ENCODE measurements around the gene B4GALT1. TPM values are rescaled to one million over a fixed set of nuclear protein-coding genes. Genes with fewer than 3 reads are reported as not detected.
A peak's percentile ranks its signal among the peaks of the same experiment; 100 is the strongest.
"Not testable (repeated sequence)": the region's sequence is repeated elsewhere in the genome, so short reads cannot be mapped to it uniquely, and the experiment has no call there.

B4GALT1 gene
- total RNA-seq, 1 donor from 2014 or later, result 60.2 TPM

- H3K27me3 Mint-ChIP-seq (ENCODE audit: low read depth), result no peaks in the 10 kb centered on the region
- no peaks in the 10 kb centered on the region for H3K36me3 Mint-ChIP-seq (ENCODE audit: low read depth)
- peak overlapping the region; percentile 70 for H3K27ac Mint-ChIP-seq (ENCODE audit: unreplicated experiment)
- TF ChIP-seq, protein P1, sequence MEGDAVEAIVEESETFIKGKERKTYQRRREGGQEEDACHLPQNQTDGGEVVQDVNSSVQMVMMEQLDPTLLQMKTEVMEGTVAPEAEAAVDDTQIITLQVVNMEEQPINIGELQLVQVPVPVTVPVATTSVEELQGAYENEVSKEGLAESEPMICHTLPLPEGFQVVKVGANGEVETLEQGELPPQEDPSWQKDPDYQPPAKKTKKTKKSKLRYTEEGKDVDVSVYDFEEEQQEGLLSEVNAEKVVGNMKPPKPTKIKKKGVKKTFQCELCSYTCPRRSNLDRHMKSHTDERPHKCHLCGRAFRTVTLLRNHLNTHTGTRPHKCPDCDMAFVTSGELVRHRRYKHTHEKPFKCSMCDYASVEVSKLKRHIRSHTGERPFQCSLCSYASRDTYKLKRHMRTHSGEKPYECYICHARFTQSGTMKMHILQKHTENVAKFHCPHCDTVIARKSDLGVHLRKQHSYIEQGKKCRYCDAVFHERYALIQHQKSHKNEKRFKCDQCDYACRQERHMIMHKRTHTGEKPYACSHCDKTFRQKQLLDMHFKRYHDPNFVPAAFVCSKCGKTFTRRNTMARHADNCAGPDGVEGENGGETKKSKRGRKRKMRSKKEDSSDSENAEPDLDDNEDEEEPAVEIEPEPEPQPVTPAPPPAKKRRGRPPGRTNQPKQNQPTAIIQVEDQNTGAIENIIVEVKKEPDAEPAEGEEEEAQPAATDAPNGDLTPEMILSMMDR (IDR thresholded peaks at IDR 0.05), result no peak
- H3K4me1 Mint-ChIP-seq (ENCODE audit: low read depth), result peaks cover 84% of the 10 kb centered on the region
- H3K4me3 Mint-ChIP-seq (ENCODE audit: unreplicated experiment), result no peak overlapping the region
- no peaks in the 10 kb centered on the region for H3K9me3 Mint-ChIP-seq (ENCODE audit: low read depth)
- DNase-seq (ENCODE audit: low spot score), result no peak
Measured at GRCh38 chr9:33163433-33164137, 3.6 kb downstream of the B4GALT1 start.

- H3K4me1 Mint-ChIP-seq (ENCODE audit: low read depth), result peaks cover 88% of the 10 kb centered on the region
- no peak for DNase-seq (ENCODE audit: low spot score)
- H3K4me3 Mint-ChIP-seq (ENCODE audit: unreplicated experiment), result no peak overlapping the region
- H3K27me3 Mint-ChIP-seq (ENCODE audit: low read depth), result no peaks in the 10 kb centered on the region
- H3K27ac Mint-ChIP-seq (ENCODE audit: unreplicated experiment), result peak overlapping the region; percentile 70
- TF ChIP-seq, protein P1 (IDR thresholded peaks at IDR 0.05), result no peak
- H3K9me3 Mint-ChIP-seq (ENCODE audit: low read depth), result no peaks in the 10 kb centered on the region
- H3K36me3 Mint-ChIP-seq (ENCODE audit: low read depth), result no peaks in the 10 kb centered on the region
Measured at GRCh38 chr9:33162721-33163311, 4.3 kb downstream of the B4GALT1 start.

- H3K4me3 Mint-ChIP-seq (ENCODE audit: unreplicated experiment), result no peak overlapping the region
- peaks cover 93% of the 10 kb centered on the region for H3K4me1 Mint-ChIP-seq (ENCODE audit: low read depth)
- H3K27ac Mint-ChIP-seq (ENCODE audit: unreplicated experiment), result peak overlapping the region; percentile 95
- no peaks in the 10 kb centered on the region for H3K27me3 Mint-ChIP-seq (ENCODE audit: low read depth)
- no peaks in the 10 kb centered on the region for H3K9me3 Mint-ChIP-seq (ENCODE audit: low read depth)
- no peak for DNase-seq (ENCODE audit: low spot score)
- H3K36me3 Mint-ChIP-seq (ENCODE audit: low read depth), result no peaks in the 10 kb centered on the region
- TF ChIP-seq, protein P1 (IDR thresholded peaks at IDR 0.05), result no peak
Measured at GRCh38 chr9:33161589-33162132, 5.5 kb downstream of the B4GALT1 start.

DNA sequence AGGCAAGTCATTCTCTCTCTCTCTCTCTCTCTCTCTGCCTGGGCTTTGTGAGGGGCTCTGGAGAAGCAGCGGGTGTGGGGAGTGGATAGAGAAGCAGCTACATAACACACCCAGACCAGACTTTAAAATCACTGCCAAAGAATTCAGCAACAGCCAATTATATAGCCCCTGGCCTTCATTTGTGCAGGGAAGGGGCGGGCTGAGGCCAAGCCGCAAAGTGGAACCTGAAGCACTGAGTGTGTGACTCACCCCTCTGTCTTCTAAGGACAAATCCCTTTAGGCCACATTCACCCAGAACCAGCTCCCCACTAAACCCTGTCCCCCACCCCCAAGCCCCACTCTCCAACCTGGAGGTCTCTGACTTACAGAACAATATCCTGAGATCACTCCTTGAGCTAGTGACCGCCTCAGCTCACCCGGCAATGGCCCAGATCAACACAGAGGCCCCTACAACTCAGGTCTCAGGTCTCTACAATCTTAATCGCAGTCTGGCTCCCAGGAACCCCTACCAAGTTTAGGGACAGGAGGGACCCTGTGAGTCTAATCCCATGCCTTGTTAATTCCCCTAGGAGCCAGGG, 6.0 kb downstream of the B4GALT1 start:
- TF ChIP-seq, protein P1 (IDR thresholded peaks at IDR 0.05), result no peak
- Mint-ChIP-seq H3K4me1 (ENCODE audit: low read depth) (peaks cover 92% of the 10 kb centered on the region), H3K4me3 (ENCODE audit: unreplicated experiment) (peak overlapping the region; percentile 36), H3K9me3 (ENCODE audit: low read depth) (no peaks in the 10 kb centered on the region), H3K36me3 (ENCODE audit: low read depth) (no peaks in the 10 kb centered on the region), H3K27ac (ENCODE audit: unreplicated experiment) (peak overlapping the region; percentile 95), H3K27me3 (ENCODE audit: low read depth) (no peaks in the 10 kb centered on the region)
- no peak for DNase-seq (ENCODE audit: low spot score)

GRCh38 chr9:33160446-33160845, 6.7 kb downstream of the B4GALT1 start:
- H3K36me3 Mint-ChIP-seq (ENCODE audit: low read depth); DNase-seq (ENCODE audit: low spot score); H3K9me3 Mint-ChIP-seq (ENCODE audit: low read depth); H3K27me3 Mint-ChIP-seq (ENCODE audit: low read depth): not testable (repeated sequence)
- H3K4me1 Mint-ChIP-seq (ENCODE audit: low read depth), result peaks cover 90% of the 10 kb centered on the region
- peak overlapping the region; percentile 36 for H3K4me3 Mint-ChIP-seq (ENCODE audit: unreplicated experiment)
- H3K27ac Mint-ChIP-seq (ENCODE audit: unreplicated experiment), result peak overlapping the region; percentile 95

Measured in chondrocyte (in vitro differentiated cells).